NCI-H1930 (cell line): Measurements from ENCODE around the gene RRM2.
"Not testable (repeated sequence)": the region's sequence is repeated elsewhere in the genome, so short reads cannot be mapped to it uniquely, and the experiment has no call there.

Source experiments
- DNase-seq, 2 experiments: peaks; one replicate each; lab custom pipeline; 2025; lab: John Stamatoyannopoulos, UW

Gene RRM2

GRCh38 chr2:10132596-10132995, 10.1 kb downstream of the RRM2 start:
- no peak for DNase-seq

GRCh38 chr2:10132996-10133647, 10.6 kb downstream of the RRM2 start:
- DNase-seq, result no peak

- no peak for DNase-seq
Observed at GRCh38 chr2:10135296-10136089, 13.0 kb downstream of the RRM2 start.

GRCh38 chr2:10136101-10136934, 13.8 kb downstream of the RRM2 start:
- no peak for DNase-seq

GRCh38 chr2:10137053-10137843, 14.7 kb downstream of the RRM2 start:
- DNase-seq, result no peak

- DNase-seq, result no peak
Observed at GRCh38 chr2:10139536-10139935, 17.0 kb downstream of the RRM2 start.

GRCh38 chr2:10140841-10141610, 18.5 kb downstream of the RRM2 start:
- no peak for DNase-seq

- no peak for DNase-seq
Observed at GRCh38 chr2:10141736-10142639, 19.4 kb downstream of the RRM2 start.

GRCh38 chr2:10142640-10142965, 20.1 kb downstream of the RRM2 start:
- no peak for DNase-seq

- no peak for DNase-seq
Observed at GRCh38 chr2:10144771-10145518, 22.4 kb downstream of the RRM2 start.

- DNase-seq, result no peak
Observed at GRCh38 chr2:10145519-10146357, 23.2 kb downstream of the RRM2 start.

GRCh38 chr2:10146366-10147005, 23.9 kb downstream of the RRM2 start:
- no peak for DNase-seq

GRCh38 chr2:10147050-10147660, 24.6 kb downstream of the RRM2 start:
- not testable (repeated sequence) for DNase-seq

GRCh38 chr2:10148268-10148667, 25.7 kb downstream of the RRM2 start:
- no peak for DNase-seq

GRCh38 chr2:10149635-10150034, 27.1 kb downstream of the RRM2 start:
- no peak for DNase-seq

- no peak for DNase-seq
Observed at GRCh38 chr2:10150436-10150835, 27.9 kb downstream of the RRM2 start.

- no peak for DNase-seq
Observed at GRCh38 chr2:10151462-10151861, 28.9 kb downstream of the RRM2 start.

GRCh38 chr2:10157293-10157692, 34.8 kb downstream of the RRM2 start:
- no peak for DNase-seq
